Endothelial cell of umbilical vein (primary cell): ENCODE data around the gene CMIP. TPM values are rescaled to one million over a fixed set of nuclear protein-coding genes. Genes with fewer than 3 reads are reported as not detected.

Experiments
- BruUV-seq: library from RNA; stranded (reverse); fragments of 400-500 nt; replicated peaks from 2 replicates; lab custom pipeline; 2021; lab: Mats Ljungman, UMichigan
- CTCF ChIA-PET: fragments of 300-600, 350-600 bp; sonication (Branson Sonifier 250); formaldehyde crosslinking; loops from one replicate; lab custom pipeline; 2021; ENCODE audit warnings: antibody characterized with exemption, inconsistent platforms; lab: Charles Lee
- POLR2A ChIA-PET: fragments of 300-600, 350-600 bp; sonication (Branson Sonifier 250); formaldehyde crosslinking; loops from one replicate; lab custom pipeline; 2021; ENCODE audit warnings: antibody characterized with exemption, inconsistent platforms; lab: Charles Lee
- DNase-seq: peaks from one replicate; pipeline ENCODE4 v3.0.0-alpha.2; 2011; ENCODE audit warnings: low read depth, low spot score
- FAIRE-seq: peaks from 2 replicates; lab custom pipeline; 2011; peaks lifted over from hg19 to GRCh38; lab: Jason Lieb, UNC
- H2AFZ ChIP-seq: 2 replicates; pipeline ENCODE4 v1.6.0; 2012; ENCODE audit warnings: low read depth, low read length, control low read depth, inconsistent platforms
- H3K27ac ChIP-seq: 2 replicates; pipeline ENCODE4 v1.5.1; 2011; ENCODE audit warnings: low read depth, mild to moderate bottlenecking, control low read depth, low read length, moderate library complexity; ENCODE audit not compliant: insufficient read depth
- H3K27me3 ChIP-seq, 2 experiments: 2 replicates each; pipeline versions ENCODE4 v1.6.0 to v1.6.1; 2011; ENCODE audit warnings: low read length in 2 of 2, mixed read lengths in 1 of 2; ENCODE audit not compliant: control insufficient read depth in 2 of 2, insufficient read depth in 2 of 2
- H3K36me3 ChIP-seq, 2 experiments: 2 replicates in 1 of 2; 3 replicates in 1 of 2; pipeline ENCODE4 v1.5.1; 2011; ENCODE audit warnings: low read length in 2 of 2, mild to moderate bottlenecking in 1 of 2, moderate library complexity in 1 of 2; ENCODE audit not compliant: control insufficient read depth in 2 of 2, insufficient read depth in 2 of 2; ENCODE audit errors: extremely low read depth in 1 of 2
- H3K4me1 ChIP-seq: 3 replicates; pipeline ENCODE4 v1.5.1; 2011; ENCODE audit warnings: mild to moderate bottlenecking, low read length; ENCODE audit not compliant: control insufficient read depth, insufficient read depth; ENCODE audit errors: extremely low read depth
- H3K4me2 ChIP-seq: 2 replicates; pipeline ENCODE4 v1.6.1; 2011; ENCODE audit warnings: low read length, control low read depth, mixed read lengths; ENCODE audit not compliant: insufficient read depth
- H3K4me3 ChIP-seq, 3 experiments: fragments of 200-600 bp in 1 of 3; sonication (generic), shearing (Covaris generic) in 1 of 3; replicated peaks in 1 of 3; 2 replicates each; pipeline ENCODE4 v1.5.1; 2011 to 2016; ENCODE audit warnings: control low read depth in 3 of 3, low read length in 3 of 3, mild to moderate bottlenecking in 2 of 3, inconsistent platforms in 1 of 3, low read depth in 1 of 3, moderate library complexity in 1 of 3; ENCODE audit not compliant: insufficient read depth in 1 of 3
- H3K79me2 ChIP-seq: 2 replicates; pipeline ENCODE4 v1.6.0; 2012; ENCODE audit warnings: low read length, inconsistent platforms; ENCODE audit not compliant: control insufficient read depth, insufficient read depth
- H3K9ac ChIP-seq: replicated peaks from 2 replicates; pipeline ENCODE3; 2011; ENCODE audit warnings: low read length, control low read depth; ENCODE audit not compliant: insufficient read depth; ENCODE audit errors: extremely low read depth
- H3K9me1 ChIP-seq: replicated peaks from 3 replicates; pipeline ENCODE4 v1.6.0; 2011; ENCODE audit warnings: mild to moderate bottlenecking, low read length; ENCODE audit not compliant: control insufficient read depth, insufficient read depth; ENCODE audit errors: extremely low read depth
- H3K9me3 ChIP-seq: replicated peaks from 2 replicates; pipeline ENCODE4 v1.5.1; 2012; ENCODE audit warnings: low read length, inconsistent platforms; ENCODE audit not compliant: control insufficient read depth, insufficient read depth
- H4K20me1 ChIP-seq: replicated peaks from 2 replicates; pipeline ENCODE3; 2011; ENCODE audit warnings: mild to moderate bottlenecking, low read length; ENCODE audit not compliant: control insufficient read depth, insufficient read depth; ENCODE audit errors: extremely low read depth
- CTCF ChIP-seq, 2 donors: IDR thresholded peaks; 1 replicate in 1 of 2; 2 replicates in 1 of 2; pipeline ENCODE4 v1.5.1; 2011; ENCODE audit warnings: low read length in 2 of 2, mild to moderate bottlenecking in 2 of 2, moderate library complexity in 2 of 2, control low read depth in 1 of 2, inconsistent platforms in 1 of 2, low read depth in 1 of 2; ENCODE audit not compliant: insufficient read depth in 1 of 2; ENCODE audit errors: extremely low read depth in 1 of 2
- JUN ChIP-seq: IDR thresholded peaks from 2 replicates; pipeline ENCODE4 v1.6.1; 2011; ENCODE audit warnings: borderline replicate concordance, low read depth; ENCODE audit not compliant: insufficient read length, insufficient read depth
- POLR2A ChIP-seq: IDR thresholded peaks from 2 replicates; pipeline ENCODE4 v1.6.1; 2012; ENCODE audit warnings: low read depth, mild to moderate bottlenecking, control low read depth, low read length
- POLR2AphosphoS5 ChIP-seq: IDR thresholded peaks from 2 replicates; pipeline ENCODE4 v1.6.1; 2012; ENCODE audit warnings: low read depth, mild to moderate bottlenecking, control low read depth, low read length, moderate library complexity; ENCODE audit not compliant: insufficient read depth
- dilution Hi-C: fragments of 300-500 bp; cut with MboI; formaldehyde crosslinking; loops from one replicate; pipeline ENCODE4 v1.15.0; 2019; ENCODE audit warnings: low sequenced_read_pairs; ENCODE audit not compliant: extremely low pct_ligation_motif_present
- intact Hi-C: fragments of 100-400 bp; cut with micrococcal nuclease; formaldehyde crosslinking; loops from one replicate; pipeline ENCODE4 v1.10.0; 2022
- polyA plus RNA-seq, 4 experiments: library from polyadenylated mRNA; depleted of rRNA in 3 of 4; stranded (reverse) in 3 of 4; unstranded in 1 of 4; fragments of >200 nt; gene quantifications; 2 replicates each; pipeline versions ENCODE4 v1.2.1 to v1.2.3, GENCODE V29; 2011 to 2012; ENCODE audit warnings: missing spikeins in 1 of 4
- total RNA-seq: library from RNA; stranded (reverse); gene quantifications from 2 replicates; pipeline ENCODE4 v1.2.3, GENCODE V29; 2021

The CMIP gene
- total and polyA plus RNA-seq, 2 donors (not counting 3 experiments of a cell fraction or from before 2014, with no cell fraction given) = 29.0 to 101 TPM

DNA sequence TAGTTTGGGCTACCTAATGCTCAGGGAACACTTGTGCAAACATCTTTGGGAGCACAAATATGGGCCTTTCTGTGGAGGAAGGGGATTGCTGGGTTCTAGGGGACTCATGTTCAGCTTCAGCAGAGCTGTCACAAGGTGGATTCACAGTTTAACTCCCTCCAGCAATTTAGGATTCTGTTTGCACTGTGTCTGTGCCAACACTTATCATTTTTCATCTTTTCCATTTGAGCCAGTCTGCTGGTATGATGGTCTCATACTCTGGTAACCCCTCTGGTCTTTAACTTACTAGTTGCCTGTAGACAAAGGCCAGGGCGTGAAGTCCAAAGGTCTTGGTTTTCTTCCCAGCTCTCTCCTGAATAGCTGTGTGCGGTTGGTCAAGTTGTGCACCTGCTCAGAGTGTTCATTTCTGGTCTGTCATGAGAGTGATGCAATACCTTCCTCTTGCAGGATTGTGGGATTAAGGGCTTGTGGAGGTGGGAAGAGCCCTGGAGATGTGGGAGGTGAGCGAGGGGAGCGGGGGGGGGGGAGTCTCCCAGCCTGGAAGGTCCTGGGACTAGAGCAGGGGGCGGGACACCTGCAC is 152.6 kb downstream of the CMIP start:
- ChIA-PET CTCF (no interaction called here), POLR2A (no interaction called here)
- BruUV-seq = no TSS peak
- no peak for FAIRE-seq
- DNase-seq = no peak
- Histone ChIP-seq H2AFZ (no peak overlapping the region), H3K9me3 (no peaks in the 10 kb centered on the region), H3K27ac (no peak overlapping the region), H3K4me1 (no peaks in the 10 kb centered on the region), H3K4me2 (no peak overlapping the region), H3K36me3 (no peaks in the 10 kb centered on the region), H3K27me3 (no peaks in the 10 kb centered on the region), H4K20me1 (no peaks in the 10 kb centered on the region), H3K4me3 (no peak overlapping the region), H3K9me1 (no peaks in the 10 kb centered on the region), H3K79me2 (peaks cover 26% of the 10 kb centered on the region), H3K9ac (no peak overlapping the region)
- dilution Hi-C loops = no loop called here
- intact Hi-C loops = no loop called here
- TF ChIP-seq JUN (no peak), POLR2AphosphoS5 (no peak)

DNA sequence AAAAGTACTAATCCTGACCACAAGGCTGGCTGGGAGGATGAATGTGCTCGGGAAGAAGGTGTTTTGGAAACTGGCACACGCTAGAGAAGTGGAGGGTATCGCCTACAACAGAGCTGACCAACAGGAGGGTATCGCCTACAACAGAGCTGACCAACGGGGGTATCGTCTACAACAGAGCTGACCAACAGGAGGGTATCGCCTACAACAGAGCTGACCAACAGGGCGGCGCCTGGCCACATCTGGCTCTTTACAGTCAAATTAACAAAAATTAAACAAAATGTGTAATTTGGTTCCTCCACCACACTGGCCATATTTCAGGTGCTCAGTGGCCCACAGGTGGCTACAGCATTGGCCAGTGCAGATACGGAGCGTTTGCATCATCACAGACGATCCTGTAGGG is 153.5 kb downstream of the CMIP start:
- no peaks in the 10 kb centered on the region for H3K9me1 ChIP-seq
- no TSS peak for BruUV-seq
- ChIA-PET CTCF (interaction anchor here (0.8 to 1.3 kb wide), 2 partner anchors 10 to 99 kb away, joined by 3 to 4 read pairs; no protein-coding TSS in a partner anchor), POLR2A (no interaction called here)
- no peaks in the 10 kb centered on the region for H3K27me3 ChIP-seq
- H3K4me2 ChIP-seq = no peak overlapping the region
- no peak for DNase-seq
- H3K27ac ChIP-seq = no peak overlapping the region
- H3K79me2 ChIP-seq = peaks cover 21% of the 10 kb centered on the region
- no peak overlapping the region for H2AFZ ChIP-seq
- no peaks in the 10 kb centered on the region for H3K9me3 ChIP-seq
- dilution Hi-C loops (no loop called here), intact Hi-C loops (no loop called here)
- no peaks in the 10 kb centered on the region for H3K4me1 ChIP-seq
- no peak overlapping the region for H3K9ac ChIP-seq
- H4K20me1 ChIP-seq = no peaks in the 10 kb centered on the region
- no peak overlapping the region for H3K4me3 ChIP-seq
- no peaks in the 10 kb centered on the region for H3K36me3 ChIP-seq
- TF ChIP-seq POLR2A = no peak
- peak in 1 of 2 donors; percentile 1 for TF ChIP-seq CTCF (IDR thresholded peaks at IDR 0.05; ENCODE audit: extremely low read depth in 1 of 2, insufficient read depth in 1 of 2, low read depth in 1 of 2, low read length in 2 of 2)
- no peak for FAIRE-seq
